OCI-LY7 (cell line): ENCODE results near the gene ZP4. TPM values are rescaled to one million over a fixed set of nuclear protein-coding genes. Genes with fewer than 3 reads are reported as not detected.

Source experiments
- BruUV-seq: library from RNA; stranded (reverse); fragments of 400-500 nt; replicated peaks from 2 replicates; lab custom pipeline; 2021; lab: Mats Ljungman, UMichigan
- CTCF ChIA-PET: fragments of 300-600 bp; sonication (Branson Sonifier 250); formaldehyde crosslinking; loops from one replicate; lab custom pipeline; 2022; ENCODE audit warnings: antibody characterized with exemption; ENCODE audit not compliant: unreplicated experiment; lab: Charles Lee
- POLR2A ChIA-PET: fragments of 300-600 bp; sonication (Branson Sonifier 250); formaldehyde crosslinking; loops from one replicate; lab custom pipeline; 2022; ENCODE audit warnings: antibody characterized with exemption; lab: Charles Lee
- DNase-seq: peaks from one replicate; pipeline ENCODE4 v3.0.0-alpha.2; 2015; ENCODE audit warnings: low spot score
- H2AFZ ChIP-seq: fragments of 200-600 bp; sonication (generic), shearing (Covaris generic); 2 replicates; pipeline ENCODE4 v1.6.1; 2014; ENCODE audit warnings: mild to moderate bottlenecking, antibody characterized with exemption, low read length, moderate library complexity
- H3K27ac ChIP-seq: fragments of 200-600 bp; sonication (generic); 2 replicates; pipeline ENCODE4 v1.5.1; 2014; ENCODE audit warnings: mixed run types, low read depth, mild to moderate bottlenecking, moderate library complexity, low read length, inconsistent platforms; ENCODE audit not compliant: poor library complexity, severe bottlenecking
- H3K36me3 ChIP-seq: fragments of 200-600 bp; sonication (generic); 2 replicates; pipeline ENCODE4 v1.6.1; 2014; ENCODE audit warnings: mild to moderate bottlenecking, antibody characterized with exemption, low read length, moderate library complexity, mixed read lengths; ENCODE audit not compliant: insufficient read depth
- H3K4me1 ChIP-seq: fragments of 200-600 bp; sonication (generic); 2 replicates; pipeline ENCODE4 v1.5.1; 2014; ENCODE audit warnings: mild to moderate bottlenecking, low read length; ENCODE audit not compliant: insufficient read depth, poor library complexity, severe bottlenecking
- H3K4me2 ChIP-seq: fragments of 200-600 bp; sonication (generic); 2 replicates; pipeline ENCODE4 v1.6.1; 2014; ENCODE audit warnings: mild to moderate bottlenecking, low read length
- H3K4me3 ChIP-seq: fragments of 200-600 bp; sonication (generic); 2 replicates; pipeline ENCODE4 v1.5.1; 2014; ENCODE audit warnings: mild to moderate bottlenecking, low read depth, low read length; ENCODE audit not compliant: poor library complexity, severe bottlenecking
- H3K79me2 ChIP-seq: fragments of 200-600 bp; sonication (generic); 2 replicates; pipeline ENCODE4 v1.6.1; 2016; ENCODE audit warnings: low read depth, mild to moderate bottlenecking, low read length, moderate library complexity, mixed read lengths; ENCODE audit not compliant: insufficient read depth
- H3K9me2 ChIP-seq: fragments of 200-600 bp; sonication (generic); 2 replicates; pipeline ENCODE4 v1.6.1; 2016; ENCODE audit warnings: mild to moderate bottlenecking, low read length, mixed read lengths; ENCODE audit not compliant: insufficient read depth
- H3K9me3 ChIP-seq: fragments of 200-600 bp; sonication (generic); 2 replicates; pipeline ENCODE4 v1.6.1; 2014; ENCODE audit warnings: mild to moderate bottlenecking, mixed run types, low read length, mixed read lengths
- H4K20me1 ChIP-seq: fragments of 200-600 bp; sonication (generic); 2 replicates; pipeline ENCODE4 v1.6.1; 2014; ENCODE audit warnings: mild to moderate bottlenecking, antibody characterized with exemption, low read length, moderate library complexity, mixed read lengths; ENCODE audit not compliant: insufficient read depth
- EZH2phosphoT487 ChIP-seq: fragments of 200-600 bp; sonication (generic); IDR thresholded peaks from 2 replicates; pipeline ENCODE4 v1.6.1; 2018; ENCODE audit warnings: low read depth, borderline replicate concordance, mild to moderate bottlenecking, mixed run types, antibody characterized with exemption, low read length, moderate library complexity, mixed read lengths
- intact Hi-C: fragments of 100-400 bp; cut with micrococcal nuclease; formaldehyde crosslinking; loops from one replicate; pipeline ENCODE4 v1.10.0; 2022; ENCODE audit not compliant: unreplicated experiment
- total RNA-seq, 2 experiments: library from RNA; depleted of rRNA in 1 of 2; stranded (reverse); fragments of >200 nt in 1 of 2; shearing (Covaris generic) in 1 of 2; gene quantifications; 2 replicates each; pipeline ENCODE4 v1.2.3, GENCODE V29; 2014 to 2022
- TF ChIP-seq, protein P1 (sequence below): fragments of 200-600 bp; sonication (generic); conservative IDR thresholded peaks from 2 replicates; pipeline ENCODE4 v1.5.1; 2014; ENCODE audit warnings: mild to moderate bottlenecking, antibody characterized with exemption, low read length, moderate library complexity, mixed read lengths

The ZP4 gene
- total RNA-seq, 2 experiments from 2014 or later: not detected

DNA sequence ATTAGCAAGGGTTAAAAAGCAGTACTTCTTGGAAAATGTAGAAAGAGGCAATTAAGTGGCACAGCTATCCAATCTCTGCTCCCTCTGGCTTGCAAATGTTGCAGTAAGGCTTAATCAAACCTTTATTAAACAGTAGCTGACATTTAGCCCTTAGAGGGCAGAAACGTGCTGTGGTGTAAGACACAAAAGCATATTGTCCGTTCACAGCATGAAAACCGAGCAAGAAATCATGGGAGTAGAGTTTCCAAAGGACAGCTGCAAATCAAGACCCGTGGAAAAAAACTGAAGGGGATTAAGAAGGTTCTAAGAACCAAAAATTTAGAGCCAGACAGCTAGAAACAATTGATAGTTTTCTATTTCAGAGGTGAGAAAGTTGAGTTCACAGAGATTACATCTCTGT, 13.1 kb downstream of the ZP4 start:
- H3K9me3 ChIP-seq: no peaks in the 10 kb centered on the region
- intact Hi-C loops: no loop called here
- H3K9me2 ChIP-seq: no peaks in the 10 kb centered on the region
- no peak overlapping the region for H3K27ac ChIP-seq
- H3K36me3 ChIP-seq: no peaks in the 10 kb centered on the region
- no peak for DNase-seq
- POLR2A ChIA-PET: no interaction called here
- no peak overlapping the region for H3K4me3 ChIP-seq
- BruUV-seq: no TSS peak
- no peak overlapping the region for H3K4me2 ChIP-seq
- no peaks in the 10 kb centered on the region for H3K79me2 ChIP-seq
- H4K20me1 ChIP-seq: no peaks in the 10 kb centered on the region
- H2AFZ ChIP-seq: no peak overlapping the region
- H3K4me1 ChIP-seq: no peaks in the 10 kb centered on the region
- TF ChIP-seq, protein P1, sequence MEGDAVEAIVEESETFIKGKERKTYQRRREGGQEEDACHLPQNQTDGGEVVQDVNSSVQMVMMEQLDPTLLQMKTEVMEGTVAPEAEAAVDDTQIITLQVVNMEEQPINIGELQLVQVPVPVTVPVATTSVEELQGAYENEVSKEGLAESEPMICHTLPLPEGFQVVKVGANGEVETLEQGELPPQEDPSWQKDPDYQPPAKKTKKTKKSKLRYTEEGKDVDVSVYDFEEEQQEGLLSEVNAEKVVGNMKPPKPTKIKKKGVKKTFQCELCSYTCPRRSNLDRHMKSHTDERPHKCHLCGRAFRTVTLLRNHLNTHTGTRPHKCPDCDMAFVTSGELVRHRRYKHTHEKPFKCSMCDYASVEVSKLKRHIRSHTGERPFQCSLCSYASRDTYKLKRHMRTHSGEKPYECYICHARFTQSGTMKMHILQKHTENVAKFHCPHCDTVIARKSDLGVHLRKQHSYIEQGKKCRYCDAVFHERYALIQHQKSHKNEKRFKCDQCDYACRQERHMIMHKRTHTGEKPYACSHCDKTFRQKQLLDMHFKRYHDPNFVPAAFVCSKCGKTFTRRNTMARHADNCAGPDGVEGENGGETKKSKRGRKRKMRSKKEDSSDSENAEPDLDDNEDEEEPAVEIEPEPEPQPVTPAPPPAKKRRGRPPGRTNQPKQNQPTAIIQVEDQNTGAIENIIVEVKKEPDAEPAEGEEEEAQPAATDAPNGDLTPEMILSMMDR: no peak
- TF ChIP-seq EZH2phosphoT487: no peak
- CTCF ChIA-PET: no interaction called here

DNA sequence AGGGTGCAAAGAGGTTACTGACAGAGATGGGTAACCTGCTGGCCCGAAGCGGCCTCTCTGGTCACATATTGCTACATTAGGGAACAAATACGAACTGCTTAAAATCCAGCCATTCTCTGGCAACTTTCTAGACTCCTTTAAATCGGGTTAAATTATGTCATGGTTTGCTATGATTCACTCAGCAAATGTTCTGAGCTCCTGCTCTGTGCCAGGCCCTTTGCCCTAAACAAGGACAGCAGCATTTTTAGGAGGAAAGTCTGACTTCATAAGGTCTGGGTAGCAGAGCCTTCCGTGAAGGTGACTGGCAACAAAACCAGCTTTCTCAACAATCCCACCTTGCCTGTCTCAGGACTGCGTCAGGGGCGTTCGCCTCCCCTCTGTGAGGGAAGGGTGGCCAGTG, 15.4 kb downstream of the ZP4 start:
- no peaks in the 10 kb centered on the region for H4K20me1 ChIP-seq
- BruUV-seq: no TSS peak
- no peak overlapping the region for H3K4me3 ChIP-seq
- no peaks in the 10 kb centered on the region for H3K9me3 ChIP-seq
- TF ChIP-seq, protein P1: no peak
- no peak for TF ChIP-seq EZH2phosphoT487
- intact Hi-C loops: no loop called here
- H3K36me3 ChIP-seq: no peaks in the 10 kb centered on the region
- H3K9me2 ChIP-seq: no peaks in the 10 kb centered on the region
- H3K4me2 ChIP-seq: no peak overlapping the region
- H3K4me1 ChIP-seq: no peaks in the 10 kb centered on the region
- H2AFZ ChIP-seq: no peak overlapping the region
- no peak for DNase-seq
- no peak overlapping the region for H3K27ac ChIP-seq
- no peaks in the 10 kb centered on the region for H3K79me2 ChIP-seq
- ChIA-PET CTCF (no interaction called here), POLR2A (interaction anchor here (1.5 kb wide), 1 partner anchor 16 kb away, joined by 4 read pairs; no protein-coding TSS in a partner anchor)

DNA sequence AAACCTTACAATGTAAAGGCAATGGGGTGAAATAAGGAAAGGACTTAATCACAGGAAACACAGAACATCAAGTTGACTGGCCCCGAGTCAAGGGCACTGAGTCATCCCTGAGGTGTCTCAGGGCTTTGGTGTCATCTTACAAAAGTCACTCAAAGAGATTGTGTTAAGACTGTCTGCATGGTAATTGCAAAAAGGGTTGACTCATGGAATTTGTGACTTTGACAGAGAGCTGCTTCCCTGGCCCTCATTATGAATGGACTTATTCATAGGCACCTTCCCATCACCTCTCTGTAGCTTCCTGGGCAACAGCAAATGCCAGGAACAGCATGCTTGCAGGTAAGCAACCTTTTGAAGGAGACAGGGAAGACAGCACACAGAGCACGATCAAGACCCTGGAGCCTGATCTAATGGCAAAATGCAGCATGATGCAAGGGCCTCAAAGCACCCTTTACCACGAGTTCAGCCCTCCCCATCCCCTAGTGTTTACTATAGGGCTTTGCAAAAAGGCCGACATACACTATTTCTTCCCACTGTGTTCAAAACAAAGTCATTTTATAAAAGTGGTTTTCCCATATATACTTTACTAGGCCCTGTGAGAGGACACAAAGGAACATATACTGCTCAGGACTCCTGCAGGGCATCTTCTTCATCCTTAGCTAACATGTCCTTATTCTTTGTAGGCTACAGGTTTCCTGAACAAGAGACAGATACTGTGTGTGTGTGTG, 17.1 kb downstream of the ZP4 start:
- intact Hi-C loops: no loop called here
- H3K9me3 ChIP-seq: no peaks in the 10 kb centered on the region

More for the DNA sequence above, 17.1 kb downstream of the ZP4 start:
- no TSS peak for BruUV-seq
- POLR2A ChIA-PET: interaction anchor here (0.7 to 1.5 kb wide), 2 partner anchors 15 to 21 kb away, joined by 4 read pairs; no protein-coding TSS in a partner anchor
- Histone ChIP-seq H3K79me2 (no peaks in the 10 kb centered on the region), H3K36me3 (no peaks in the 10 kb centered on the region), H3K4me2 (no peak overlapping the region), H3K4me1 (no peaks in the 10 kb centered on the region), H2AFZ (no peak overlapping the region), H3K4me3 (no peak overlapping the region), H3K9me2 (no peaks in the 10 kb centered on the region), H4K20me1 (no peaks in the 10 kb centered on the region), H3K27ac (no peak overlapping the region)
- DNase-seq: no peak
- TF ChIP-seq, protein P1: no peak
- no peak for TF ChIP-seq EZH2phosphoT487
- CTCF ChIA-PET: no interaction called here
